HG03025 (cell line): ENCODE measurements around the gene DPYSL5.
"Not testable (repeated sequence)": the region's sequence is repeated elsewhere in the genome, so short reads cannot be mapped to it uniquely, and the experiment has no call there.

Experiments used
- ATAC-seq: cut with Tn5 transposase; IDR thresholded peaks from one replicate; pipeline ENCODE4 v1.9.1; 2021; ENCODE audit warnings: mild to moderate bottlenecking, moderate library complexity; ENCODE audit not compliant: unreplicated experiment, low FRiP score

DPYSL5 gene

DNA sequence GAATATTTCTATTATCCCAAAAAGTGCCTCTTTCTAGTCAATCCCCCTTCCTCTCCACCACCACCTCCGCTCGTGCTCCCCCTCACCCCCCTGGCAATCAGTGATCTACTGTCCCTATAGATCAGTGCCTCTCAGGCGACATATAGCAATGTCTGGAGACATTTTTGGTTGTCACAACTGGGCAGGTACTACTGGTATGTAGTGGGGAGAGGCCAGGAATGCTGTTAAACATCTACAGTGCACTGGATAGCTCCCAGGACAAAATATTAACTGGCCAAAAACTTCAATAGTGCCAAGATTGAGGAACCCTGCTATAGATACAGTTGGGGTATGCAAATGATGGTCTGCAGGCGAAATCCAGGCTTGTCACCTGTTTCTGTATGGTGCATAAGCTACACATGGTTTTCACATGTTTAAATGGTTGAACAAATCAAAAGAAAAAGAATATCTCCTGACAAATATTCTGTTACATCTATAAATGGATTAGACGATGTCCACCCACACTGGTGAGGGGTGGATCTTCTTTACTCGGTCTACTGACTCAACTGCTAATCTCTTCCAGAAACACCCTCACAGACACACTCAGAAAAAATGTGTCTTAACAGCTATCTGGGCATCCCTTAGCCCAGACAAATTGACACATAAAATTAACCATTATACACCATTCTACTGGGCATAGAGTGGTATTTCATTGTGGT is 25.5 kb downstream of the DPYSL5 start:
- ATAC-seq, result no peak

- no peak for ATAC-seq
Observed at GRCh38 chr2:26874514-26874913, 26.6 kb downstream of the DPYSL5 start.

DNA sequence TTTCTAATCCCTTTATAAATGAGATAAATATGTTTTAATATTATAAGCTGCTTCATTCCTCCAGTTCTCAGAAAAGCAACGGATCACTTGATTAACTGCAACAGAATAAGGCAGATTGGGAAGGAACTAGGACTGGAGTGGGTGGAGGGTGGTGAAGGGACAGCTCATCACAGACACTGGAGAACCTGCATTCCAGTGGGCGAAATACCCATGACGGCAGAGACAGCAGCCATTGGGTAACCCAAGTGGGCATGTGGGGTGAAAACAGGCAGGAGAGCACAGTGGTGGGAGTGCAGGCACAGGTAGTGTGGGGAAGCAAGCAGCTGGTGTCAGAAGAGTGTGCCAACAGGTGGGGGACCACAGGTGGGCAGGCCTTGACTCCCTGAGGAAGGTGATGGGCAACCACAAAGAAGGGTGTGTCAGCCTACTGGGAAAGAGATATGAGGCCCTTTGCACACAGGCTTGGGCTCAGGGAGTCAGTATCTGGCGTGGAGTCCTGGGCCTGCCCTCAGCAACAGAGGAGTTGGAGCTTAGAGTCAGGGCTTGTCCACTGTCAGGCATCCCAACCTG is 27.2 kb downstream of the DPYSL5 start:
- ATAC-seq, result no peak

GRCh38 chr2:26875808-26876207 is 27.9 kb downstream of the DPYSL5 start:
- no peak for ATAC-seq

GRCh38 chr2:26876260-26876659 is 28.3 kb downstream of the DPYSL5 start:
- ATAC-seq, result no peak

- no peak for ATAC-seq
Observed at GRCh38 chr2:26877276-26877675, 29.3 kb downstream of the DPYSL5 start.

DNA sequence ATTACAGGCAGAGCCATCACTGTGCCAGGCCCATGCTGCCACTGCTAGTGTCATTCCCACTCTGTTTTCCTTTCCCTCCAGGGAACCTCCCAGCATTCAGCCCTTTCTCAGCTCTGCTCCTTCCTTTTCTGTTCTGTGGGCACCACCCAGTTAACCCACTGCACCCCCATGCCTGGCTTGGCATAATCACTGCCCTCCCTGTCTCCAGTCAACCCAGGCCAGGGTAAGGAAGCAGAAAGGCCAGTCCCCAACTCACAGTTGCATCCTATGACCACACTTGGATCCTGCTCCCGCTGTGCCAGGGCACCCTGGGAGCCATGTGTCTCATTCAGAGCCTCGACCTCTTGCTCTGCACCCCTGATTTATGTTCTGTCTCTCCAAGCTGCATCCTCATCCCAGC is 32.2 kb downstream of the DPYSL5 start:
- no peak for ATAC-seq

- ATAC-seq, result no peak
Observed at GRCh38 chr2:26880910-26881435, 33.0 kb downstream of the DPYSL5 start.

- ATAC-seq, result not testable (repeated sequence)
Observed at GRCh38 chr2:26882220-26882619, 34.3 kb downstream of the DPYSL5 start.

- no peak for ATAC-seq
Observed at GRCh38 chr2:26883956-26884355, 36.0 kb downstream of the DPYSL5 start.

GRCh38 chr2:26884486-26884885 is 36.6 kb downstream of the DPYSL5 start:
- ATAC-seq, result no peak

GRCh38 chr2:26885651-26886329 is 37.9 kb downstream of the DPYSL5 start:
- ATAC-seq, result no peak

- ATAC-seq, result no peak
Observed at GRCh38 chr2:26886736-26887135, 38.8 kb downstream of the DPYSL5 start.

DNA sequence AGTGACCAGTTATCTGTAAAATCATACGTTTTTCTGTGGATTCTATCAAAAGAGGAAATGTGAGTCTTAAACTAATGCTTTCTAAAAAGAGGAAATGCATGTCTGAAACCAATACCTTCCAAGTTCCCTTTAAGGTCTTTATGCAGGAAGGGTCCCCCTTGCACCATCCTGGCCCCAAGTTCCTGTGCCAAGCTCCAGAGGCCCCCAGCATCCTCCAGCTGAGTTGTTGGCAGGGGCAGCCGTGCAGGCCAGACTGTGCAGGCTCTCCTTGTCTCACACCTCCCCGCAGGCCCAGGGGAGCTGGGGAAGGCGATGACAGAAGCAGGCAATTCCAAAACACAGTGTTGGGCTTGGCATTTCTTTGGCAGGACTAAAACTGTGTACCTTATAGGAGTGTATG is 39.2 kb downstream of the DPYSL5 start:
- ATAC-seq, result no peak

GRCh38 chr2:26889796-26890195 is 41.9 kb downstream of the DPYSL5 start:
- ATAC-seq, result no peak

- no peak for ATAC-seq
Observed at GRCh38 chr2:26890341-26891000, 42.5 kb downstream of the DPYSL5 start.

- no peak for ATAC-seq
Observed at GRCh38 chr2:26892133-26892532, 44.2 kb downstream of the DPYSL5 start.

DNA sequence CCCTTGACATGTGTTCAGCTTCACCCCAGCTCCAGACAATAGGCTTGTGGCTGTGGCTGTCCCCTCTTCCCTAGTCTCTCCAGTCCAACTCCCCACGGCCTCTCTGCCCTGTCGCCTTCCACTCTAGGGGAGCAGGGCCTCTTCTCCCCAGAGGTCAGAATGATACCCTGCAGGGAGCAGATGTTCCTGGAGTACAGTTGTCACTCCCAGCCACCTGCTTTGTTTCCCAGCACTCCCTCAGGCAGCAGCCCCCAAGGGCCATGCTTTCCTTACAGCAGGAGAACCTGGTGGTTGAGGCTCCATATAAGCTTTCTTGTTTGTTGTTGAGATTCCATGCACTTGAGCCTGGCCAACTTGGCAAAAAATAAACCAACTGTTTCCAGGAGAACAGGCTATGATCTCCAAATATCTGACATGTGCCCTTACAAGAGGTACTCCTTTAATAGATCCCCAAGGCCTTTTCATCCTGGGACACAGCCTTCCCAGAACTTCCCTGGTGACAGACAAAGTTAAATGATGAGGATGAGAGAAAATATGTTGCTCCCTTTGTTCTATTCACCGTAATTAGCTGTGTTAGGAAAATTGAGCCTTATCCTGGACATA is 45.1 kb downstream of the DPYSL5 start:
- no peak for ATAC-seq

GRCh38 chr2:26894136-26894535 is 46.2 kb downstream of the DPYSL5 start:
- no peak for ATAC-seq

- no peak for ATAC-seq
Observed at GRCh38 chr2:26897807-26898479, 50.0 kb downstream of the DPYSL5 start.
